Measurements from ENCODE around the gene GRN.

DNA sequence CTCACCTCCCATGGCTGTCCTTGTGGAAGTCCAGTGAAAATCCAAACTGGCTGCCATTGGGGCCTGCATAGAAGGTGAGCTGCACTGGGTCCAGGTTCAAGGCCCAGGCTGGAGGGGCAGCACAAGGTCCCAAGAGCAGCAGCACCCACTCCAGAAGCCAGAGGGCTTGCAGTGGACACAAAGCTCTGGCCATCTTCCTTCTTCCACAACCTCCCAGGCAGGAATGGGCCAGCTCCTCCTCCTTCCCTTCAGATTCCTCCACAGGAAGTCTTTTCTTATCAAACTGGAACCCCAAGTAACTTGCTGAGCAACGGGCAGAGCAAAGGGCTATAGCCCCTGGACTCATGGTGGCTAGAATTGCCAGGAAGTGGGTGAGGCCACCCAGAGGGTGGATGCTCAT lies 44.2 kb downstream of the GRN start, which contains the start of gene ITGA2B:
- TF ChIP-seq POLR2A (IDR thresholded peaks at IDR 0.05; ENCODE audit: low read depth) (no peak), POLR2AphosphoS5 (IDR thresholded peaks at IDR 0.05) (no peak), EP300 (IDR thresholded peaks at IDR 0.05) (no peak)
- TF ChIP-seq, protein P1, sequence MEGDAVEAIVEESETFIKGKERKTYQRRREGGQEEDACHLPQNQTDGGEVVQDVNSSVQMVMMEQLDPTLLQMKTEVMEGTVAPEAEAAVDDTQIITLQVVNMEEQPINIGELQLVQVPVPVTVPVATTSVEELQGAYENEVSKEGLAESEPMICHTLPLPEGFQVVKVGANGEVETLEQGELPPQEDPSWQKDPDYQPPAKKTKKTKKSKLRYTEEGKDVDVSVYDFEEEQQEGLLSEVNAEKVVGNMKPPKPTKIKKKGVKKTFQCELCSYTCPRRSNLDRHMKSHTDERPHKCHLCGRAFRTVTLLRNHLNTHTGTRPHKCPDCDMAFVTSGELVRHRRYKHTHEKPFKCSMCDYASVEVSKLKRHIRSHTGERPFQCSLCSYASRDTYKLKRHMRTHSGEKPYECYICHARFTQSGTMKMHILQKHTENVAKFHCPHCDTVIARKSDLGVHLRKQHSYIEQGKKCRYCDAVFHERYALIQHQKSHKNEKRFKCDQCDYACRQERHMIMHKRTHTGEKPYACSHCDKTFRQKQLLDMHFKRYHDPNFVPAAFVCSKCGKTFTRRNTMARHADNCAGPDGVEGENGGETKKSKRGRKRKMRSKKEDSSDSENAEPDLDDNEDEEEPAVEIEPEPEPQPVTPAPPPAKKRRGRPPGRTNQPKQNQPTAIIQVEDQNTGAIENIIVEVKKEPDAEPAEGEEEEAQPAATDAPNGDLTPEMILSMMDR (IDR thresholded peaks at IDR 0.05) = no peak
